ENCODE measurements around the gene ERICH4. TPM values are rescaled to one million over a fixed set of nuclear protein-coding genes. Genes with fewer than 3 reads are reported as not detected.

ERICH4 gene
- total and polyA plus RNA-seq, 2 of the 8 experiments (the other 6 are each of a cell fraction or from before 2014, with no cell fraction given), result not detected

DNA sequence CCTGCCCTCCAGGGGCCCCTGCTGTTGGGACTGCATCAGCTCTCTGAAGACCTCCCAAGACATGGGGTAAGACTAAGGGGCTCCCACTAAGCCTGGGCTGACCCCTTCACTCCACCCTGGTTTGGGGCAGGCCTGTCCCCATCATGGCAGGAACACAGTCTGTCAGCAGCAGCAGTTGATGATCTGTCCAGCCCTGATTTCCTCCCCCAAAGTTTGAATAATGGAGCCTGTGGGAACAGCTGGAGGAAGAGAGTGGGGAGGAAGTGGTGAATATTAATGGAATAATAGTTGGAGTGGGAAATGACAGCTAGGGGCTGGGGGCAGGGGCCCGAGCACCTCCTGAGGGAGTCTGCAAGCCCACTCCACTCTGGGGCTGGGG is 14.5 kb upstream of the ERICH4 start (continued):
- TF ChIP-seq, protein P1, sequence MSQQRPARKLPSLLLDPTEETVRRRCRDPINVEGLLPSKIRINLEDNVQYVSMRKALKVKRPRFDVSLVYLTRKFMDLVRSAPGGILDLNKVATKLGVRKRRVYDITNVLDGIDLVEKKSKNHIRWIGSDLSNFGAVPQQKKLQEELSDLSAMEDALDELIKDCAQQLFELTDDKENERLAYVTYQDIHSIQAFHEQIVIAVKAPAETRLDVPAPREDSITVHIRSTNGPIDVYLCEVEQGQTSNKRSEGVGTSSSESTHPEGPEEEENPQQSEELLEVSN (IDR thresholded peaks at IDR 0.05), result no peak
- TF ChIP-seq, protein P2, sequence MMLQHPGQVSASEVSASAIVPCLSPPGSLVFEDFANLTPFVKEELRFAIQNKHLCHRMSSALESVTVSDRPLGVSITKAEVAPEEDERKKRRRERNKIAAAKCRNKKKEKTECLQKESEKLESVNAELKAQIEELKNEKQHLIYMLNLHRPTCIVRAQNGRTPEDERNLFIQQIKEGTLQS (IDR thresholded peaks at IDR 0.05; ENCODE audit: insufficient read depth, low read depth, low read length), result no peak
- TF ChIP-seq, protein P3, sequence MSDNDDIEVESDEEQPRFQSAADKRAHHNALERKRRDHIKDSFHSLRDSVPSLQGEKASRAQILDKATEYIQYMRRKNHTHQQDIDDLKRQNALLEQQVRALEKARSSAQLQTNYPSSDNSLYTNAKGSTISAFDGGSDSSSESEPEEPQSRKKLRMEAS (IDR thresholded peaks at IDR 0.05), result no peak
- TF ChIP-seq RBBP5 (IDR thresholded peaks at IDR 0.05; ENCODE audit: borderline replicate concordance, low read depth, low read length) (no peak), NRF1 (IDR thresholded peaks at IDR 0.05; ENCODE audit: low read depth, low read length) (no peak)
